Mucosa of stomach (tissue), 1 donor: Measurements from ENCODE around the gene ADAMTS13.
"Not testable (repeated sequence)": the region's sequence is repeated elsewhere in the genome, so short reads cannot be mapped to it uniquely, and the experiment has no call there.

ENCODE experiments used
- H3K27me3 ChIP-seq: one replicate; pipeline ENCODE4 v1.7.0; 2013; ENCODE audit warnings: mild to moderate bottlenecking, low read length; ENCODE audit not compliant: control insufficient read depth, insufficient read depth
- H3K36me3 ChIP-seq: one replicate; pipeline ENCODE4 v1.7.0; 2013; ENCODE audit warnings: low read length; ENCODE audit not compliant: control insufficient read depth, insufficient read depth
- H3K4me1 ChIP-seq: one replicate; pipeline ENCODE4 v1.7.0; 2013; ENCODE audit warnings: mild to moderate bottlenecking, low read length; ENCODE audit not compliant: control insufficient read depth, insufficient read depth
- H3K4me3 ChIP-seq: one replicate; pipeline ENCODE4 v1.7.0; 2013; ENCODE audit warnings: low read length
- H3K9ac ChIP-seq: one replicate; pipeline ENCODE4 v1.7.0; 2013; ENCODE audit warnings: mild to moderate bottlenecking, low read length, moderate library complexity
- H3K9me3 ChIP-seq: one replicate; pipeline ENCODE4 v1.7.0; 2013; ENCODE audit warnings: mild to moderate bottlenecking, low read length, moderate library complexity; ENCODE audit not compliant: control insufficient read depth
- donor health status: Pancreatic carcinoma.

Gene ADAMTS13

GRCh38 chr9:133421615-133422542, at the start of gene ADAMTS13:
ADAMTS13 (plus strand) TSS chr9:133422367; CDS start chr9:133422444, 77 bp downstream.
- Histone ChIP-seq H3K27me3 (no peaks in the 10 kb centered on the region), H3K9ac (peak within 1 kb of the TSS; percentile 29), H3K9me3 (no peaks in the 10 kb centered on the region), H3K36me3 (no peaks in the 10 kb centered on the region), H3K4me1 (peaks cover 71% of the 10 kb centered on the region), H3K4me3 (no peak within 1 kb of the TSS)

GRCh38 chr9:133374612-133375115, 47.5 kb upstream of the ADAMTS13 start:
- peaks cover 52% of the 10 kb centered on the region for H3K4me1 ChIP-seq
- peak overlapping the region; percentile 91 for H3K9ac ChIP-seq
- H3K27me3 ChIP-seq, result no peaks in the 10 kb centered on the region
- H3K9me3 ChIP-seq, result no peaks in the 10 kb centered on the region
- H3K36me3 ChIP-seq, result no peaks in the 10 kb centered on the region
- H3K4me3 ChIP-seq, result peak overlapping the region; percentile 88

- Histone ChIP-seq H3K4me1 (peaks cover 46% of the 10 kb centered on the region), H3K36me3 (no peaks in the 10 kb centered on the region), H3K4me3 (peak overlapping the region; percentile 88), H3K27me3 (no peaks in the 10 kb centered on the region), H3K9me3 (no peaks in the 10 kb centered on the region), H3K9ac (peak overlapping the region; percentile 91)
Observed at GRCh38 chr9:133375116-133375723, 46.9 kb upstream of the ADAMTS13 start.

DNA sequence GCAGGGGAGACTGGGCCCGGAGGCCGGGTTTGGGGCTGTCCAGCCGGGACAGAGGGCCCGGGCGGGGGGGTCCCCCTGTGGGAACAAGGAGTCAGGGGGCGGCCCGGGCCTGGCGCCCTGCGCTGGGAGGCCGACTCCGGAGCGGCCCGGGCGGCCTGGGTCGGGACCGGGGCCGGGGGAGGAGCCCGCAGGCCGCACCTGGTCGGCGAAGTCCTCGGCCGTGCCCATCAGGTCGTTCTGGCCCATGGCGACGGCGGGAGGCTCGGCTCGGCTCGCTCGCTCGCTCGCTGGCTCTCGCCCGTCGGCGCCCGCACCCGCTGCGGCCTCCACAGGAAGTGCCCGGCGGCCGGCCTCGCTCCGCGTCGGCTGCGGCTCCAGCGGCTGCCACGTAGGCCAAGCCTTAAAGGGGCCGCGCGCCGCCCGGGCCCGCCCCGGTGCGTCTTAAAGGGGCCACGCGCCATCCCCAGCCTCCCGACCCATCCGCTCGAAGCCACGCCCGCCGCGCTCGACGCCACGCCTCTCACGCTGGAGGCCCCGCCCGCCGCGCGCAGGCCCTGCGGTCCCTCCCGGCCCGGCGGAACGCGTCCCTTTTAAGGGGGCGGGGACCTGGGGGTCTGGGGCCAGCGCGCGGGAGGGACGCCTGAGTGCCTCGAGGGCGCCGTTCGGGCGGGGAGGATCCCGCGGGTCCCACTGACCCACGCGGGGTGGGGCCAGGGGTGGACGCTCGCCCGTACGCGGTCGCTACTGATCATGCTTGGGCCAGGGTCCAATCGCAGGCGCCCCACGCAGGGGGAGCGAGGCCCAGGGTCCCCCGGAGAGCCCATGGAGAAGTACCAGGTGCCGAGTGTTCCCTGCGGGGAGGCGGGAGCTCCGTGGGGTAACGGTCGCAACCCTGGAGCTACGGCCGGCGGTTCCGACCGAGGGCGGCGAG, 46.2 kb upstream of the ADAMTS13 start, which contains the start of the genes STKLD1 and SURF4:
TSS of gene STKLD1 (plus strand) at position 643 of the 931 bp plus-strand sequence. CDS start at position 751, 108 bp downstream.
TSS of gene SURF4 (minus strand) at position 337 of the 931 bp plus-strand sequence. CDS start at position 246, 91 bp downstream.
- H3K9me3 ChIP-seq, result no peaks in the 10 kb centered on the region
- H3K4me1 ChIP-seq, result peaks cover 39% of the 10 kb centered on the region
- peak within 1 kb of the TSS; percentile 91 for H3K9ac ChIP-seq
- H3K4me3 ChIP-seq, result peak within 1 kb of the TSS; percentile 88
- H3K27me3 ChIP-seq, result no peaks in the 10 kb centered on the region
- no peaks in the 10 kb centered on the region for H3K36me3 ChIP-seq

- not testable (repeated sequence) for H3K36me3 ChIP-seq, H3K27me3 ChIP-seq, H3K9ac ChIP-seq, H3K4me3 ChIP-seq, H3K9me3 ChIP-seq
- peaks cover 26% of the 10 kb centered on the region for H3K4me1 ChIP-seq
Observed at GRCh38 chr9:133377280-133377679, 44.9 kb upstream of the ADAMTS13 start.

DNA sequence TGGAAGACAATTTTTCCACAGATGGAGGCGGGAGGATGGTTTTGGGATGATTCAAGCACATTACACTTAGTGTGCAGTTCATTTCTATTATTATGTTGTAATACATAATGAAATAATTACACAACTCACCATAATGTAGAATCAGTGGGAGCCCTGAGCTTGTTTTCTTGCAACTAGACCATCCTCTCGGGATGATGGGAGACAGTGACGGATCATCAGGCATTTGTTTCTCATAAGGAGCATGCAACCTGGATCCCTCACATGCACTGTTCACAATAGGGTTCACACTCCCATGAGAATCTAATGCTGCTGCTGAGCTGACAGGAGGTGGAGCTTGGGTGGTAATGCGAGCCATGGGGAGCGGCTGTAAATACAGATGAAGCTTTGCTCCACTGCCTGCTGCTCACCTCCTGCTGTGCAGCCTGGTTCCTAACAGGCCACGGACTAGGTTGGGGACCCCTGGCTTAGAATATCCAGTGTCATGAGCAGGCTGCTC, 44.4 kb upstream of the ADAMTS13 start:
- no peaks in the 10 kb centered on the region for H3K9me3 ChIP-seq
- no peak overlapping the region for H3K4me3 ChIP-seq
- peaks cover 23% of the 10 kb centered on the region for H3K4me1 ChIP-seq
- no peak overlapping the region for H3K9ac ChIP-seq
- no peaks in the 10 kb centered on the region for H3K27me3 ChIP-seq
- no peaks in the 10 kb centered on the region for H3K36me3 ChIP-seq

GRCh38 chr9:133378408-133378962, 43.7 kb upstream of the ADAMTS13 start:
- H3K9me3 ChIP-seq, result no peaks in the 10 kb centered on the region

GRCh38 chr9:133379153-133380086, 42.7 kb upstream of the ADAMTS13 start:
- Histone ChIP-seq H3K9ac (no peak overlapping the region), H3K9me3 (no peaks in the 10 kb centered on the region), H3K36me3 (no peaks in the 10 kb centered on the region)

More at GRCh38 chr9:133378408-133378962, 43.7 kb upstream of the ADAMTS13 start:
- peaks cover 18% of the 10 kb centered on the region for H3K4me1 ChIP-seq
- no peaks in the 10 kb centered on the region for H3K36me3 ChIP-seq
- H3K4me3 ChIP-seq, result no peak overlapping the region
- H3K9ac ChIP-seq, result no peak overlapping the region
- H3K27me3 ChIP-seq, result no peaks in the 10 kb centered on the region

GRCh38 chr9:133380734-133381133, 41.4 kb upstream of the ADAMTS13 start:
- no peaks in the 10 kb centered on the region for H3K9me3 ChIP-seq
- H3K4me3 ChIP-seq, result no peak overlapping the region
- H3K27me3 ChIP-seq, result no peaks in the 10 kb centered on the region
- H3K36me3 ChIP-seq, result no peaks in the 10 kb centered on the region
- H3K9ac ChIP-seq, result no peak overlapping the region
- H3K4me1 ChIP-seq, result peaks cover 18% of the 10 kb centered on the region

More at GRCh38 chr9:133379153-133380086, 42.7 kb upstream of the ADAMTS13 start:
- Histone ChIP-seq H3K4me1 (peaks cover 18% of the 10 kb centered on the region), H3K27me3 (no peaks in the 10 kb centered on the region), H3K4me3 (no peak overlapping the region)

- Histone ChIP-seq H3K4me1 (peaks cover 13% of the 10 kb centered on the region), H3K36me3 (no peaks in the 10 kb centered on the region), H3K4me3 (no peak overlapping the region), H3K9me3 (no peaks in the 10 kb centered on the region), H3K9ac (no peak overlapping the region), H3K27me3 (no peaks in the 10 kb centered on the region)
Observed at GRCh38 chr9:133382507-133383141, 39.5 kb upstream of the ADAMTS13 start.
